Measurements from ENCODE around the gene RERE. TPM values are rescaled to one million over a fixed set of nuclear protein-coding genes. Genes with fewer than 3 reads are reported as not detected.

Gene RERE
- total and polyA plus RNA-seq, 2 experiments from 2014 or later, result 148 to 170 TPM

GRCh38 chr1:8303141-8303540 is 514.3 kb downstream of the RERE start (continued):
- TF ChIP-seq ZNF462 (CRISPR knock-in tag; IDR thresholded peaks at IDR 0.05) (no peak), JUNB (IDR thresholded peaks at IDR 0.05; ENCODE audit: unreplicated experiment) (no peak), ZNF331 (CRISPR knock-in tag; IDR thresholded peaks at IDR 0.05; ENCODE audit: low read depth) (no peak), CREB1 (CRISPR knock-in tag; IDR thresholded peaks at IDR 0.05; ENCODE audit: low read depth) (no peak), ZNF114 (CRISPR knock-in tag; IDR thresholded peaks at IDR 0.05) (no peak), NANOG (IDR thresholded peaks at IDR 0.05; ENCODE audit: borderline replicate concordance) (no peak)

Small RNAs within 50 kb of the gene (microRNA-seq; reads per million reads assigned to microRNA genes)
- gene MIR6728, result not detected

Small RNAs within 50 kb of the gene (small RNA-seq; reads per million reads assigned to genes)
- 0.10 reads per million for gene MIR6728 (ENCODE audit: low replicate concordance)
- gene RF00019 (ENCODE audit: low replicate concordance), result not detected
- not detected for gene RF00599 (ENCODE audit: low replicate concordance)

Other genes starting within 250 kb of the RERE start
- gene ENO1, start 61.0 kb upstream of the RERE start, total RNA-seq (2014; rRNA removed; shearing (Covaris generic)), result 1,517 and 1,831 TPM in 2 replicates
- gene ENO1, start 61.0 kb upstream of the RERE start, polyA plus RNA-seq (2016; fragmentation: Nextera tagmentation; extraction: Ambion mirVana), result 882 and 910 TPM in 2 replicates
- not detected in 2 replicates for gene CA6, start 128.2 kb upstream of the RERE start, total RNA-seq (2014; rRNA removed; shearing (Covaris generic))
- not detected in 2 replicates for gene CA6, start 128.2 kb upstream of the RERE start, polyA plus RNA-seq (2016; fragmentation: Nextera tagmentation; extraction: Ambion mirVana)
- not detected in 2 replicates for gene SLC2A7, start 208.8 kb upstream of the RERE start, total RNA-seq (2014; rRNA removed; shearing (Covaris generic))
- gene SLC2A7, start 208.8 kb upstream of the RERE start, polyA plus RNA-seq (2016; fragmentation: Nextera tagmentation; extraction: Ambion mirVana), result not detected in 2 replicates